GM13977 (cell line): ENCODE results near the gene NXNL1.

Experiments
- DNase-seq: peaks from one replicate; pipeline ENCODE4 v3.0.0; 2012; ENCODE audit warnings: low spot score
- in situ Hi-C: fragments of 300-500 bp; cut with MboI; formaldehyde crosslinking; loops from one replicate; pipeline ENCODE4 v1.12.0; 2022; ENCODE audit warnings: low sequenced_read_pairs, low pct_unique_long_range_greater_than_20kb, mixed read lengths, inconsistent platforms; ENCODE audit not compliant: unreplicated experiment
- TF ChIP-seq, protein P1 (sequence below): IDR thresholded peaks from 2 replicates; pipeline ENCODE4 v1.5.1; 2012; ENCODE audit warnings: mild to moderate bottlenecking, control low read depth; ENCODE audit not compliant: insufficient read depth; ENCODE audit errors: extremely low read depth, missing control alignments

Gene NXNL1

GRCh38 chr19:17424743-17425365 is 35.9 kb downstream of the NXNL1 start:
- TF ChIP-seq, protein P1, sequence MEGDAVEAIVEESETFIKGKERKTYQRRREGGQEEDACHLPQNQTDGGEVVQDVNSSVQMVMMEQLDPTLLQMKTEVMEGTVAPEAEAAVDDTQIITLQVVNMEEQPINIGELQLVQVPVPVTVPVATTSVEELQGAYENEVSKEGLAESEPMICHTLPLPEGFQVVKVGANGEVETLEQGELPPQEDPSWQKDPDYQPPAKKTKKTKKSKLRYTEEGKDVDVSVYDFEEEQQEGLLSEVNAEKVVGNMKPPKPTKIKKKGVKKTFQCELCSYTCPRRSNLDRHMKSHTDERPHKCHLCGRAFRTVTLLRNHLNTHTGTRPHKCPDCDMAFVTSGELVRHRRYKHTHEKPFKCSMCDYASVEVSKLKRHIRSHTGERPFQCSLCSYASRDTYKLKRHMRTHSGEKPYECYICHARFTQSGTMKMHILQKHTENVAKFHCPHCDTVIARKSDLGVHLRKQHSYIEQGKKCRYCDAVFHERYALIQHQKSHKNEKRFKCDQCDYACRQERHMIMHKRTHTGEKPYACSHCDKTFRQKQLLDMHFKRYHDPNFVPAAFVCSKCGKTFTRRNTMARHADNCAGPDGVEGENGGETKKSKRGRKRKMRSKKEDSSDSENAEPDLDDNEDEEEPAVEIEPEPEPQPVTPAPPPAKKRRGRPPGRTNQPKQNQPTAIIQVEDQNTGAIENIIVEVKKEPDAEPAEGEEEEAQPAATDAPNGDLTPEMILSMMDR = peak; percentile 64
- in situ Hi-C loops = no loop called here
- peak; percentile 59 for DNase-seq

DNA sequence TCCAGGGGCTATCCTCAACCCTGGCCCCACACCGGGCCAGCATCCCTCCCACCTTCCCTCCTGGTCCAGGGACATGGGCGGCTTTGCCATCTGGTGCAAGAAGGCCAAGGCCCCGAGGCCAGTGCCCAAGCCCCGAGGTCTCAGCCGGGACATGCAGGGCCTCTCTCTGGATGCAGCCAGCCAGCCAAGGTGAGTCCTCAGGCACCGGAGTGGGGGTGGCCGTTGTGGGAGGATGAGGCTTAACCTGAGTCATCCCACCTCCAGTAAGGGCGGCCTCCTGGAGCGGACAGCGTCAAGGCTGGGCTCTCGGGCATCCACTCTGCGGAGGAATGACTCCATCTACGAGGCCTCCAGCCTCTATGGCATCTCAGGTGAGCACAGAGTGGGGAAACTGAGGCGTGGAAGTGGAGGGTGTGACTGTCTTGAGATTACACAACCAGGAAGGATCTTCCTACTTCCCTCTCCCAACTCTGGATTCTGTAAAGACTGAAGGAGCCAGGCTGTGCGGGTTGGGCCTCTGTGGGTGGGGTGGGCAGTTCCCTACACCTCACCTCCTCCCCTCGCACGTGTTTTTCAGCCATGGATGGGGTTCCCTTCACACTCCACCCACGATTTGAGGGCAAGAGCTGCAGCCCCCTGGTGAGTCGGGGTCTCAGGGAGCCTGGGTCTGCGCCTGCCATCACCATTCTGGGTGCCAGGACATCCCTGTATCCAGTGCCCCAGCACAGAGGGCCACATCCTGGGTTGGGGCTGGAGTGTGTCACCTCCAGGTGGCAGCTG is 37.1 kb downstream of the NXNL1 start:
- in situ Hi-C loops = no loop called here
- no peak for DNase-seq
- TF ChIP-seq, protein P1 = no peak

DNA sequence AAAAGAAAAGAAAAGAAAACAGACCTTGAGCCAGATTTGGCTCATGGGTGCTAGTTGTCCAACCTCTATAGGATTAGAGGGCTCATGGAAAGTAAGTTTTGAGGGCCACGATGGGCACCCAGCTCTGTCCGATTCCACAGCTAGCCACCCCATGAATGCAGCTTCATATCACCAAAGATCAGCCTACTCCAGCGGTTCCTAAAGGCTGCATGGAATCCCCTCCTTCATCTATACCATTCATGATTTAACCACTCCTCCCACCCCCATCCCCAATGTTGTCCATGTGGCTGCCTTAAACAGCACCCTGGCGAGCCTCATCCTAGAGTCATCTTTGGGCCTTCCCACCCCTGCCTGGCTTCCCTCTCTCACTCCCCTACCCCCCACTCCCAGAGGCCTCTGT is 38.8 kb downstream of the NXNL1 start:
- DNase-seq = no peak
- TF ChIP-seq, protein P1 = no peak
- in situ Hi-C loops = no loop called here

DNA sequence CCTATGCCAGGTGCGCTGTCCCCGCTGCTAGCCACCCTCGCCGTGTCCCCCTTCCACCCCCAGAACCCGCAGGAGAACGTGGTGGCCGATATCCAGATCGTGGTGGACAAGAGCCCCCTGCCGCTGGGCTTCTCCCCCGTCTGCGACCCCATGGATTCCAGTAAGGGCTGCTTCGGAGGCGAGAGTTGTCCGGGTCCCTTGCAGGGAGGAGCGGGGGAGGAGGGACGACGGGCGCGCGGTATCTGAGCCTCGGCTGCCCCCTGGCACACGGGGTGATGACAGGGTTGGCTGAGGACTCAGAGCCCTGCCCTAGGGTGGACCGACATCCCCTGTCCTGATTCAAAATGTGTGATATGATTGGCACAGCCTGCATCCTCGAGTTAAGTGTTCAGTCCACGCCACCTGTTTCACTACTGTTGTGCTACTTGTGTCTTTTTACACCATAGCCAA is 40.2 kb downstream of the NXNL1 start:
- in situ Hi-C loops = no loop called here
- DNase-seq = peak; percentile 48
- TF ChIP-seq, protein P1 = no peak

DNA sequence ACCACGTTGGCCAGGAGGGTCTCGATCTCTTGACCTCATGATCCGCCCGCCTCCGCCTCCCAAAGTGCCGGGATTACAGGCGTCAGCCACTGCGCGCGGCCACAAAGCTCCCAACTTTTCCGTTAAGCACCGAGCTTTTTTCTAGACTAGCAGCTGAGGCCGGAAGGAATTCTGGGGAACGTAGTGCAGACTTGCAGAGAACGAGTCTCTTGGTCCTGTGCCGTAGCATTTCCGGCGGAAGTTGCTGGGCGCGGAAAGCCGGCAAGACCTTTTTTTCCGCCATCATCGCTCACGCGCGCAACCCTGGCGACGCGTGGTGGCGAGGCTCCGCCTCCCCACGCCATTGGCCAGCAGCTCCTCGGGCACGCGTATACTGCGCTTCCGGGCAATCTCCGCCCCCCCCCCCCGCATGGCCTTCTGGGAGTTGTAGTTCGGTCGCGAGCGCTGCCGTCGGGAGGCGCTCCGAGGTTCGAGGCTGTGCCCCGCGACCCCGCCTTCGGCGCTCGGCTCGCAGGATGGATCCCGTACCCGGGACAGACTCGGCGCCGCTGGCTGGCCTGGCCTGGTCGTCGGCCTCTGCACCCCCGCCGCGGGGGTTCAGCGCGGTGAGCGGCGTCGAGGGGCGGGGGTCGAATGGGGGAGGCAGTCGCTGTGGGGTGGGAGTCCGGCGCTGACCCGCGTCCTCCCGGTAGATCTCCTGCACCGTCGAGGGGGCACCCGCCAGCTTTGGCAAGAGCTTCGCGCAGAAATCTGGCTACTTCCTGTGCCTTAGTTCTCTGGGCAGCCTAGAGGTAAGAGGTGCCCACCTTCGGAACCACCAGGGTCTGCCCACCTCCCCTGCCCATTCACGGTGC is 40.9 kb downstream of the NXNL1 start, which contains the start of gene MVB12A:
Gene MVB12A, plus strand, starts transcription at position 427 of the 854 bp plus-strand sequence. Its CDS starts 89 bp downstream, at position 516.
- in situ Hi-C loops = no loop called here
- DNase-seq = peak; percentile 99
- TF ChIP-seq, protein P1 = peak; percentile 9

DNA sequence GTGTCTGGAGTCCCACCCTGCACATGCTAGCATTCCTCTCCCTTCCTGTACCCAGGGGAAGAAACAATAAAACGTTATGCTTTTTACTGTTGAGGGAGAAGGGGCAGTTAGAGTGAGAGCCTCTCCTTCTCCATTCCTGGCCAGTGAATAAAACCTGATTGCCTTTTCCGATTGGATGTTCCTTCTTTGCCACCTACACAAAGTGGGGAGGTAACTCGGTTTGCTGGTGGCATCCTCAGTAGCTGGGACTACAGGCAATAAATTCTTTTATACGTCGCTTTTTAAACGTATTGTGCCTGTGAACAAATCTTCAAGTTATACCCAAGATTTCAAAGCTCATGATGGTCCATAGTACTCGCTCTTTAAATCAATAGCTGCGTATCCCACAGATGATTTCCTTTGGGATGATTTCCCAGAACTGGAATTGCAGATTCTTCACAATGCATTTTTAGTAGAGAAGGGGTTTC is 41.5 kb downstream of the NXNL1 start:
- DNase-seq = no peak
- TF ChIP-seq, protein P1 = no peak
- in situ Hi-C loops = no loop called here
